CD4-positive, alpha-beta memory T cell (primary cell): ENCODE data around the gene SLC15A3. TPM values are rescaled to one million over a fixed set of nuclear protein-coding genes. Genes with fewer than 3 reads are reported as not detected.

ENCODE experiments used
- CTCF ChIA-PET: fragments of 350-600 bp; sonication (Branson Sonifier 250); formaldehyde crosslinking; loops from one replicate; lab custom pipeline; 2021; ENCODE audit warnings: inconsistent platforms; ENCODE audit not compliant: partially characterized antibody; lab: Charles Lee
- POLR2A ChIA-PET: fragments of 350-600 bp; sonication (Branson Sonifier 250); formaldehyde crosslinking; loops from one replicate; lab custom pipeline; 2021; ENCODE audit not compliant: partially characterized antibody; lab: Charles Lee
- DNase-seq, 5 donors: peaks; one replicate each; pipeline versions ENCODE4 v3.0.0 to v3.0.0-alpha.2; 2020 to 2022; ENCODE audit warnings: mixed read lengths in 1 of 5
- H3K27ac ChIP-seq: one replicate; pipeline ENCODE4 v1.7.0; 2013; ENCODE audit warnings: low read depth, low read length
- H3K27me3 ChIP-seq: 2 replicates; pipeline ENCODE4 v1.7.0; 2013; ENCODE audit warnings: mild to moderate bottlenecking, low read length, moderate library complexity; ENCODE audit not compliant: insufficient read depth
- H3K36me3 ChIP-seq: 2 replicates; pipeline ENCODE4 v1.7.0; 2013; ENCODE audit warnings: mild to moderate bottlenecking, low read length, moderate library complexity; ENCODE audit not compliant: insufficient read depth
- H3K4me1 ChIP-seq: 2 replicates; pipeline ENCODE4 v1.7.0; 2013; ENCODE audit warnings: mild to moderate bottlenecking, low read length, moderate library complexity; ENCODE audit not compliant: insufficient read depth
- H3K4me3 ChIP-seq, 2 donors: one replicate each; pipeline ENCODE4 v1.7.0; 2013; ENCODE audit warnings: low read length in 2 of 2, mild to moderate bottlenecking in 1 of 2
- H3K9me3 ChIP-seq, 2 donors: one replicate each; pipeline ENCODE4 v1.7.0; 2013; ENCODE audit warnings: low read length in 2 of 2, control low read depth in 1 of 2; ENCODE audit not compliant: control insufficient read depth in 1 of 2
- H3K27ac Mint-ChIP-seq, 7 donors: one replicate each; pipeline ENCODE4 v1.8.0; 2020 to 2021; ENCODE audit warnings: mixed read lengths in 7 of 7, mild to moderate bottlenecking in 6 of 7, inconsistent platforms in 3 of 7, moderate library complexity in 3 of 7
- H3K27me3 Mint-ChIP-seq, 2 donors: one replicate each; pipeline ENCODE4 v1.8.0; 2020 to 2021; ENCODE audit warnings: mixed read lengths in 2 of 2
- H3K36me3 Mint-ChIP-seq, 2 donors: one replicate each; pipeline ENCODE4 v1.8.0; 2020 to 2021; ENCODE audit warnings: mixed read lengths in 2 of 2, inconsistent platforms in 1 of 2, mild to moderate bottlenecking in 1 of 2
- H3K4me1 Mint-ChIP-seq, 4 donors: one replicate each; pipeline ENCODE4 v1.8.0; 2020 to 2021; ENCODE audit warnings: mixed read lengths in 4 of 4, mild to moderate bottlenecking in 1 of 4
- H3K4me3 Mint-ChIP-seq, 8 donors: one replicate each; pipeline ENCODE4 v1.8.0; 2020 to 2021; ENCODE audit warnings: mixed read lengths in 8 of 8, mild to moderate bottlenecking in 7 of 8, moderate library complexity in 6 of 8, inconsistent platforms in 3 of 8
- H3K9me3 Mint-ChIP-seq, 8 donors: one replicate each; pipeline ENCODE4 v1.8.0; 2020 to 2021; ENCODE audit warnings: mixed read lengths in 8 of 8, mild to moderate bottlenecking in 5 of 8, inconsistent platforms in 3 of 8, moderate library complexity in 1 of 8
- intact Hi-C: fragments of 100-400 bp; cut with micrococcal nuclease; formaldehyde crosslinking; loops from one replicate; pipeline ENCODE4 v1.15.1; 2023
- polyA plus RNA-seq, 2 donors: library from polyadenylated mRNA; unstranded; fragments of 300-500 nt; fragmentation: Illumina TruSeq; gene quantifications; one replicate each; pipeline ENCODE4 v1.2.3, GENCODE V29; 2021
- total RNA-seq, 2 experiments: library from RNA; stranded (reverse); gene quantifications; one replicate each; pipeline ENCODE4 v1.2.3, GENCODE V29; 2021

The SLC15A3 gene
- total and polyA plus RNA-seq, 4 experiments from 2014 or later, result 0.29 to 5.4 (median 4.6) TPM; not detected in 1

GRCh38 chr11:60985991-60986915 lies 34.3 kb upstream of the SLC15A3 start:
- H3K9me3 Mint-ChIP-seq, result no peaks in the 10 kb centered on the region
- peaks cover 23% of the 10 kb centered on the region for H3K36me3 ChIP-seq
- no peaks in the 10 kb centered on the region for H3K9me3 ChIP-seq
- peaks cover 34 to 82% of the 10 kb centered on the region in 2 donors for H3K36me3 Mint-ChIP-seq
- CTCF ChIA-PET, result interaction anchor here (0.7 to 3.4 kb wide), 7 partner anchors 25 to 144 kb away, joined by 3 to 15 read pairs (median 4); no protein-coding TSS in a partner anchor
- peaks cover 69 to 96% (median 86%) of the 10 kb centered on the region in 4 donors for H3K4me1 Mint-ChIP-seq
- POLR2A ChIA-PET, result interaction anchor here (1.0 to 6.6 kb wide), 31 partner anchors 10 to 174 kb away, joined by 3 to 157 read pairs (median 11); partner anchors contain the start of genes CD5 and TMEM109
- peak overlapping the region in 1 of 2 donors; percentile 39 for H3K4me3 ChIP-seq
- H3K27ac ChIP-seq, result peak overlapping the region; percentile 92
- intact Hi-C loops, result loop anchor here (1.0 to 5.0 kb wide), 8 partner anchors 15 to 143 kb away; partner anchors contain the start of gene CD6
- no peaks in the 10 kb centered on the region for H3K27me3 ChIP-seq
- peak overlapping the region; percentile 61 to 87 (median 78) for H3K4me3 Mint-ChIP-seq
- peak; percentile 92 to 99 (median 97) for DNase-seq
- H3K27ac Mint-ChIP-seq, result peak overlapping the region; percentile 88 to 100 (median 97)
- peaks cover 94% of the 10 kb centered on the region for H3K4me1 ChIP-seq
- H3K27me3 Mint-ChIP-seq, result no peaks in the 10 kb centered on the region

- H3K9me3 Mint-ChIP-seq, result no peaks in the 10 kb centered on the region
- Histone ChIP-seq H3K36me3 (peaks cover 25% of the 10 kb centered on the region), H3K27ac (peak overlapping the region; percentile 92), H3K4me1 (peaks cover 94% of the 10 kb centered on the region), H3K27me3 (no peaks in the 10 kb centered on the region), H3K4me3 (peak overlapping the region in 1 of 2 donors; percentile 39), H3K9me3 (no peaks in the 10 kb centered on the region)
- H3K36me3 Mint-ChIP-seq, result peaks cover 34 to 82% of the 10 kb centered on the region in 2 donors
- DNase-seq, result peak in 1 of 5 donors; percentile 28
- peak overlapping the region; percentile 61 to 87 (median 78) for H3K4me3 Mint-ChIP-seq
- intact Hi-C loops, result loop anchor here (5.0 kb wide), 1 partner anchor 127 kb away; no protein-coding TSS in a partner anchor
- no peaks in the 10 kb centered on the region for H3K27me3 Mint-ChIP-seq
- H3K4me1 Mint-ChIP-seq, result peaks cover 69 to 98% (median 88%) of the 10 kb centered on the region in 4 donors
- H3K27ac Mint-ChIP-seq, result peak overlapping the region; percentile 88 to 100 (median 97)
- ChIA-PET POLR2A (interaction anchor here (0.5 to 6.6 kb wide), 29 partner anchors 11 to 175 kb away, joined by 3 to 157 read pairs (median 11); partner anchors contain the start of genes CD5 and TMEM109), CTCF (interaction anchor here (0.7 to 3.4 kb wide), 3 partner anchors 26 to 144 kb away, joined by 3 to 15 read pairs (median 6); no protein-coding TSS in a partner anchor)
Measured at GRCh38 chr11:60985501-60985900, 33.5 kb upstream of the SLC15A3 start.

DNA sequence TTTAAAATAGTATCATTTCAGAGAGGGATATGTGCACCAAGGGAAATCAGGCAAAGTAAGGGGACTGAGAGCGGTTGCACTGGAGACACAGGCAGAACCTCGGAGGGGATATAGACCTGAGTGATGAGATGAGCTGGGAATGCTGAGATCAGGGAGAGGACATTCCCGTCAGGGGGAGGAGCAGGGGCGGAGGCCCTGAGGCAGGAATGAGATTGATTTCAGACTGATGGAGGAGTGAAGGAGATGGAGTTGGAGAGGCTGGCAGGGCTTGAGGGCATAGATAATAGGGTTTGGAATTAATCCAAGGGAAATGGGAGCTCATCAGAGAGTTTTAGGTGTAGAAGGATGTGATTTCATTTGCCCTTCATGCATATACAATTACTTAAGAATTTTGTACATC lies 32.7 kb upstream of the SLC15A3 start:
- no peak for DNase-seq
- Histone ChIP-seq H3K36me3 (peaks cover 19% of the 10 kb centered on the region), H3K27me3 (no peaks in the 10 kb centered on the region), H3K4me1 (peaks cover 96% of the 10 kb centered on the region), H3K4me3 (peak overlapping the region in 1 of 2 donors; percentile 30), H3K27ac (peak overlapping the region; percentile 92), H3K9me3 (no peaks in the 10 kb centered on the region)
- Mint-ChIP-seq H3K4me3 (peak overlapping the region; percentile 72 to 87 (median 82)), H3K9me3 (no peaks in the 10 kb centered on the region), H3K4me1 (peaks cover 70 to 100% (median 89%) of the 10 kb centered on the region in 4 donors), H3K27me3 (no peaks in the 10 kb centered on the region), H3K36me3 (peaks cover 35 to 84% of the 10 kb centered on the region in 2 donors), H3K27ac (peak overlapping the region; percentile 88 to 100 (median 97))
- intact Hi-C loops, result loop anchor here (5.0 kb wide), 1 partner anchor 128 kb away; no protein-coding TSS in a partner anchor
- POLR2A ChIA-PET, result interaction anchor here (0.6 to 6.6 kb wide), 18 partner anchors 12 to 1443 kb away, joined by 3 to 157 read pairs (median 16); partner anchors contain the start of genes CD5 and TMEM109
- CTCF ChIA-PET, result interaction anchor here (0.7 to 3.4 kb wide), 7 partner anchors 21 to 157 kb away, joined by 3 to 15 read pairs (median 4); partner anchors contain the start of gene TMEM109

DNA sequence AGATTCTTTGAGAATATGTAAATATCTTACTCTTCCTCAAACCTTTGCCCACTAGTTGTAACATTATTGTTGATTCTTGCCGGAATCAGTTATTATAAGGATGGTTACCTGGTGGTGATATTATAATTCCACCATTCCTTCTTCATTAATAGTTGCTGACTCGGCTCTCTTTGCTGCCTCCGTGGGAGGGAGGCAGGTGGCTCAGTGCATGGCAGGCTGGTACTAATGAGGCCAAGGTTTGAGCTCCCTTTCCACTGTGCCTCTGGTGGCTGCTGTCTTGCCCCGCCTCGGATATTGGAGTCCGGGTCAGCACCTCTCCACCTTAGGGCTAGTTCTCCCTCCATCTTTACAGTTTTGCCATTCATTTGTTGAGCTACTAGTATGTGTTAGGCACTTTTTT lies 32.2 kb upstream of the SLC15A3 start:
- Histone ChIP-seq H3K4me3 (peak overlapping the region in 1 of 2 donors; percentile 30), H3K27ac (peak overlapping the region; percentile 92), H3K9me3 (no peaks in the 10 kb centered on the region), H3K4me1 (peaks cover 96% of the 10 kb centered on the region), H3K27me3 (no peaks in the 10 kb centered on the region), H3K36me3 (peaks cover 14% of the 10 kb centered on the region)
- H3K4me1 Mint-ChIP-seq, result peaks cover 67 to 100% (median 86%) of the 10 kb centered on the region in 4 donors
- H3K36me3 Mint-ChIP-seq, result peaks cover 32 to 81% of the 10 kb centered on the region in 2 donors
- no peaks in the 10 kb centered on the region for H3K9me3 Mint-ChIP-seq
- DNase-seq, result no peak
- intact Hi-C loops, result no loop called here
- POLR2A ChIA-PET, result interaction anchor here (0.6 to 6.6 kb wide), 15 partner anchors 12 to 145 kb away, joined by 3 to 157 read pairs (median 23); partner anchors contain the start of genes CD5 and TMEM109
- CTCF ChIA-PET, result interaction anchor here (0.8 to 3.4 kb wide), 5 partner anchors 22 to 124 kb away, joined by 3 to 15 read pairs (median 4); partner anchors contain the start of gene TMEM109
- H3K27ac Mint-ChIP-seq, result peak overlapping the region; percentile 88 to 100 (median 97)
- no peaks in the 10 kb centered on the region for H3K27me3 Mint-ChIP-seq
- peak overlapping the region; percentile 72 to 87 (median 82) for H3K4me3 Mint-ChIP-seq

DNA sequence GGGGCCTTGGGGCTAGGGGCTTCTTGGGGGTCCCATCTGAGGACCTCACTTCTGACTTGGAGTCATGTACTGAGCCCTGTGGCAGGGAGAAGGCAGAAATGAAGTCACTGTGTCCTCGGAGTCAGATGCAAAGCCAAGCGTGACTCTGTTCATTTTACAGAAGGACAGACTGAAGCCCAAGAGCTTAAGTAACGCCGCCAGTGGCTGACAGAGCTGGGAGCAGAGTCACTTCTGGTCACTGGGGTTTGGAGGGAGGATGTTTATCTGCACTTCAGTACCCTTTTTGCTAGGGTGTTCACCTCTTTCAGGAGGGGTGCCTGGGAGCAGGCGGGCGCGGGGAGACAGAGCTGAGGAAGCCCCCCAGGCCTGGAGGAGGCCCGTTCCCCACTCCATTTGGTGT lies 30.2 kb upstream of the SLC15A3 start:
- no peaks in the 10 kb centered on the region for H3K27me3 Mint-ChIP-seq
- H3K9me3 Mint-ChIP-seq, result no peaks in the 10 kb centered on the region
- H3K27ac ChIP-seq, result peak overlapping the region; percentile 92
- H3K36me3 Mint-ChIP-seq, result peaks cover 36 to 79% of the 10 kb centered on the region in 2 donors
- peak overlapping the region; percentile 72 to 87 (median 82) for H3K4me3 Mint-ChIP-seq
- H3K4me1 Mint-ChIP-seq, result peaks cover 67 to 100% (median 85%) of the 10 kb centered on the region in 4 donors
- peak overlapping the region in 1 of 2 donors; percentile 31 for H3K4me3 ChIP-seq
- DNase-seq, result peak in 1 of 5 donors; percentile 58
- H3K27ac Mint-ChIP-seq, result peak overlapping the region; percentile 88 to 100 (median 97)
- no peaks in the 10 kb centered on the region for H3K9me3 ChIP-seq
- H3K4me1 ChIP-seq, result peaks cover 96% of the 10 kb centered on the region
- no peaks in the 10 kb centered on the region for H3K27me3 ChIP-seq
- peaks cover 17% of the 10 kb centered on the region for H3K36me3 ChIP-seq
- intact Hi-C loops, result no loop called here
- POLR2A ChIA-PET, result interaction anchor here (0.7 to 7.9 kb wide), 23 partner anchors 35 to 149 kb away, joined by 3 to 133 read pairs (median 6); partner anchors contain the start of genes CD5 and TMEM109
- CTCF ChIA-PET, result interaction anchor here (1.1 to 2.0 kb wide), 5 partner anchors 12 to 148 kb away, joined by 3 to 8 read pairs (median 6); no protein-coding TSS in a partner anchor

GRCh38 chr11:60981515-60981914 lies 29.5 kb upstream of the SLC15A3 start:
- Histone ChIP-seq H3K27me3 (no peaks in the 10 kb centered on the region), H3K9me3 (no peaks in the 10 kb centered on the region), H3K27ac (peak overlapping the region; percentile 92), H3K4me1 (peaks cover 96% of the 10 kb centered on the region), H3K36me3 (peaks cover 17% of the 10 kb centered on the region), H3K4me3 (peak overlapping the region in 1 of 2 donors; percentile 17)
- ChIA-PET CTCF (interaction anchor here (1.1 to 2.0 kb wide), 3 partner anchors 12 to 148 kb away, joined by 4 to 7 read pairs (median 6); no protein-coding TSS in a partner anchor), POLR2A (interaction anchor here (0.7 to 7.9 kb wide), 20 partner anchors 36 to 150 kb away, joined by 3 to 133 read pairs (median 6); no protein-coding TSS in a partner anchor)
- intact Hi-C loops, result no loop called here
- peaks cover 68 to 100% (median 85%) of the 10 kb centered on the region in 4 donors for H3K4me1 Mint-ChIP-seq
- H3K9me3 Mint-ChIP-seq, result no peaks in the 10 kb centered on the region
- peak overlapping the region; percentile 54 to 83 (median 77) for H3K4me3 Mint-ChIP-seq
- no peak for DNase-seq
- no peaks in the 10 kb centered on the region for H3K27me3 Mint-ChIP-seq
- H3K36me3 Mint-ChIP-seq, result peaks cover 41 to 80% of the 10 kb centered on the region in 2 donors
- peak overlapping the region; percentile 88 to 100 (median 96) for H3K27ac Mint-ChIP-seq
